Panc1 (cell line): ENCODE results near the gene RSU1. TPM values are rescaled to one million over a fixed set of nuclear protein-coding genes. Genes with fewer than 3 reads are reported as not detected.

Experiments used
- ATAC-seq: fragments of 200-7000 bp; cut with Tn5 transposase; 2 replicates; pipeline ENCODE4 v1.9.1; 2020; ENCODE audit warnings: mild to moderate bottlenecking, moderate library complexity
- BruUV-seq: library from RNA; stranded (reverse); fragments of 400-500 nt; replicated peaks from 2 replicates; lab custom pipeline; 2021; lab: Mats Ljungman, UMichigan
- CTCF ChIA-PET: fragments of 300-600 bp; sonication (Branson Sonifier 250); formaldehyde crosslinking; loops from one replicate; lab custom pipeline; 2022; ENCODE audit warnings: antibody characterized with exemption; lab: Charles Lee
- POLR2A ChIA-PET: fragments of 300-600 bp; sonication (Branson Sonifier 250); formaldehyde crosslinking; loops from one replicate; lab custom pipeline; 2022; ENCODE audit warnings: antibody characterized with exemption; lab: Charles Lee
- DNase-seq: peaks from one replicate; pipeline ENCODE4 v3.0.0-alpha.2; 2010; ENCODE audit warnings: low read depth, low spot score
- H3K27ac ChIP-seq: 2 replicates; pipeline ENCODE4 v1.5.1; 2011; ENCODE audit warnings: mild to moderate bottlenecking, low read length, inconsistent platforms
- H3K27me3 ChIP-seq: fragments of 200-500 bp; sonication (Bioruptor generic); 2 replicates; pipeline ENCODE4 v1.6.0; 2014; ENCODE audit warnings: low read length, inconsistent platforms; ENCODE audit not compliant: control insufficient read depth, insufficient read depth
- H3K36me3 ChIP-seq: fragments of 200-500 bp; sonication (Bioruptor generic); 2 replicates; pipeline ENCODE4 v1.5.1; 2014; ENCODE audit warnings: inconsistent platforms, mild to moderate bottlenecking, low read length, moderate library complexity; ENCODE audit not compliant: control insufficient read depth, insufficient read depth
- H3K4me1 ChIP-seq: 2 replicates; pipeline ENCODE4 v1.5.1; 2011; ENCODE audit warnings: inconsistent platforms, mild to moderate bottlenecking, low read length, moderate library complexity; ENCODE audit not compliant: control insufficient read depth, insufficient read depth
- H3K4me3 ChIP-seq, 2 experiments: 2 replicates each; pipeline ENCODE4 v1.5.1; 2011 to 2012; ENCODE audit warnings: low read depth in 2 of 2, low read length in 2 of 2, mild to moderate bottlenecking in 2 of 2, inconsistent platforms in 1 of 2, moderate library complexity in 1 of 2
- H3K9me3 ChIP-seq: fragments of 200-500 bp; sonication (Bioruptor generic); 2 replicates; pipeline ENCODE4 v1.5.1; 2014; ENCODE audit warnings: low read depth, mild to moderate bottlenecking, inconsistent platforms, low read length, moderate library complexity; ENCODE audit not compliant: control insufficient read depth, insufficient read depth
- CTCF ChIP-seq: fragments of 450-650 bp; IDR thresholded peaks from 2 replicates; pipeline ENCODE4 v1.5.1; 2017; ENCODE audit warnings: mild to moderate bottlenecking
- POLR2AphosphoS5 ChIP-seq: IDR thresholded peaks from 2 replicates; pipeline ENCODE4 v1.6.1; 2012; ENCODE audit warnings: mild to moderate bottlenecking, low read depth, low read length, moderate library complexity
- REST ChIP-seq, 2 experiments: IDR thresholded peaks; 2 replicates each; pipeline ENCODE4 v1.6.1; 2011 to 2012; ENCODE audit warnings: low read depth in 2 of 2, control low read depth in 1 of 2, low read length in 1 of 2, mild to moderate bottlenecking in 1 of 2, moderate library complexity in 1 of 2; ENCODE audit not compliant: insufficient read depth in 1 of 2
- SIN3A ChIP-seq: IDR thresholded peaks from 2 replicates; pipeline ENCODE4 v1.6.1; 2012; ENCODE audit warnings: low read depth, mild to moderate bottlenecking, low read length, moderate library complexity, borderline replicate concordance; ENCODE audit not compliant: insufficient read depth
- TCF7L2 ChIP-seq: IDR thresholded peaks from 2 replicates; pipeline ENCODE4 v1.6.1; 2011; ENCODE audit warnings: mild to moderate bottlenecking, low read depth, low read length, inconsistent platforms
- in situ Hi-C: cut with HindIII; loops from 2 replicates; pipeline ENCODE4 v1.10.0; 2016; ENCODE audit warnings: low sequenced_read_pairs, low pct_unique_long_range_greater_than_20kb
- intact Hi-C: fragments of 100-400 bp; cut with micrococcal nuclease; formaldehyde crosslinking; loops from one replicate; pipeline ENCODE4 v1.10.0; 2022; ENCODE audit not compliant: unreplicated experiment
- total RNA-seq: library from RNA; stranded (reverse); gene quantifications from one replicate; pipeline ENCODE4 v1.2.1, GENCODE V29; 2021; ENCODE audit not compliant: unreplicated experiment

RSU1 gene
- total RNA-seq, 1 experiment from 2014 or later = 55.6 TPM

- no peak overlapping the region for H3K27ac ChIP-seq
- ChIA-PET POLR2A (no interaction called here), CTCF (no interaction called here)
- intact Hi-C loops (no loop called here), in situ Hi-C loops (no loop called here)
- DNase-seq (no peak), ATAC-seq (no peak)
- H3K4me1 ChIP-seq = no peaks in the 10 kb centered on the region
- no peak for TF ChIP-seq POLR2AphosphoS5
- no peak for TF ChIP-seq SIN3A
- no peak for TF ChIP-seq TCF7L2
- no peak for TF ChIP-seq REST (IDR thresholded peaks at IDR 0.05; ENCODE audit: insufficient read depth in 1 of 2, low read depth in 2 of 2, low read length in 1 of 2)
- TF ChIP-seq CTCF = no peak
- no peaks in the 10 kb centered on the region for H3K9me3 ChIP-seq
- H3K36me3 ChIP-seq = no peaks in the 10 kb centered on the region
- H3K4me3 ChIP-seq = no peak overlapping the region
- no peaks in the 10 kb centered on the region for H3K27me3 ChIP-seq
- BruUV-seq = no TSS peak
Measured at GRCh38 chr10:16768702-16769101, 48.5 kb downstream of the RSU1 start.

- POLR2A ChIA-PET = no interaction called here
- intact Hi-C loops (no loop called here), in situ Hi-C loops (no loop called here)
- no TSS peak for BruUV-seq
- Histone ChIP-seq H3K4me3 (no peak overlapping the region), H3K9me3 (no peaks in the 10 kb centered on the region), H3K27me3 (no peaks in the 10 kb centered on the region), H3K27ac (no peak overlapping the region), H3K36me3 (no peaks in the 10 kb centered on the region), H3K4me1 (no peaks in the 10 kb centered on the region)
- ATAC-seq = no peak
- CTCF ChIA-PET = no interaction called here
- TF ChIP-seq TCF7L2 (no peak), CTCF (no peak), POLR2AphosphoS5 (no peak), SIN3A (no peak), REST (IDR thresholded peaks at IDR 0.05; ENCODE audit: insufficient read depth in 1 of 2, low read depth in 2 of 2, low read length in 1 of 2) (no peak)
- no peak for DNase-seq
Measured at GRCh38 chr10:16765509-16766375, 51.5 kb downstream of the RSU1 start.
